Embryonic facial prominence (tissue), 1 donor: ENCODE data around the gene BLOC1S1.
"Not testable (repeated sequence)": the region's sequence is repeated elsewhere in the genome, so short reads cannot be mapped to it uniquely, and the experiment has no call there.

Experiments used
- DNase-seq: peaks from one replicate; pipeline ENCODE4 v3.0.0-alpha.2; 2016; ENCODE audit errors: extremely low spot score

BLOC1S1 gene

DNA sequence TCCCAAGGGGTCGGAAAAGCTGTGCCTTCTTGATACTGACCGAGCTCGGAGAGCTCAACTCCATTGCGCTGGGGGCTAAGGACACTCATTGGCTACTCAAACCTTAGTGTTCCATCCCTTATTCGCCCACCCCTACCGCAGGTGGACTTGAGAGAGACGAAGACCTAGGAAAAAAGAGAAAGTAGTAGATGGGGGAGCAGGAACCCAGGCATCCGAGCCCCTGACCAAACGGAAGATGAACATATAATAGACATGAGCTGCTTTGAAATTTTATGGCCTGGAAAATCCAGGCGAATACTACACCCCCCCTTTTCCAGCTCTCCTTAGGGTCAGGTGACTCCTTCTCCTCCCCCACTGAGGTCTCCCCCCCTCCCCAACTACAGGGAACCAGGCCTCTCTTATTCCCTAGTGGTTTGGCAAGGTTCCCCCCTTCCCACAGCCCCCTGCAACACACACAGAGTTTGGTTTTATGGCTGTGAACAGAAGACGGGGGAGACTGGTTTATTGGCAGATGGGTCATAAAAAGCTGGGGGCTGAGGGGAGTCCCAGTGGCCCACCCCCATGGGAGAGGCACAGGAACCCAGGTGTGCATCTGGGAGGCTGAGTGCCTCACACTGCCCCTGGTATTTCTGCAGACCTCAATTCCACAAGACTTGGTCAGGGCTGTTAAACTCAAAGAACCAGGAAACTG, 28.6 kb downstream of the BLOC1S1 start:
- DNase-seq = no peak

DNA sequence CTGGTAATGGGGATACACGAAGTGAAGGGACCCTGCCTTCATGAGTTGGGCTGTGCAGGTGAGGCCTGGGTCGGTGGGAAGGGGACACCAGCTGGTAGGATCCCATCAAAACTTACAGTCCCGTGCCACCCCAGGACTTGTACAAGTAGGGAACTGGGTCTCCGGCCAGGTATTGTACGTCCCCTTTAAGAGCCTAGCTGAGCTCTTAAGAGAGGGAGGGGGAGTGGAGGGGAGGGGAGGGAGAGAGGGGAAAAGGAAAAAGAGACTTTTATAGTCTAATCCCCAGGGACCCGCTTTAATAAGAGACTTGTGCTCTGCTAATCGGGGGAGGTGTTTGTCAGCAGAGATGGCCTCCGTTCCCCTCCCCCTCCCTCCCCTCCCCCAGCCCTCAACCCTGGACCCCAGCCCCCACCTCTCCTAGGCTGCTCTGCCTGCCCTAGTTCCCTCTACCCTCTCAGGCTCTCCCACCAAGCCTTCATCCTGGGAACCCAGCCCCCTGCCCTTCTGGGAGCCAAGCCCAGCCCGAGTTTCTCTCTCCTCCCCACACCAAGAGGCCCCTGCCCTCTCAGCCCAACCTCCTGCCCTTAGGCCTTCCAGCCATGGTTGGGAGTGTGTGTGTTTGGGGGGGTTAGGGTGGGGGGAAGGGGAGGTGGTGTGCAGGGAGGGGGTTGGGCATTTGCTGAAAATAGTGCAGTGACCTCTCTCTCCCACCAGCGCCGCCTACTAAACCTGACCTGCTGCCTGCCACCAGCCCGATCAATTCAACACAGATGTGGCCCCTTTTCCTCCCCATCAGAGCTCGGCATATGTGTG, 29.7 kb downstream of the BLOC1S1 start:
- DNase-seq = peak; percentile 65

GRCh38 chr12:55746174-55746912, 30.5 kb downstream of the BLOC1S1 start:
- DNase-seq = no peak

DNA sequence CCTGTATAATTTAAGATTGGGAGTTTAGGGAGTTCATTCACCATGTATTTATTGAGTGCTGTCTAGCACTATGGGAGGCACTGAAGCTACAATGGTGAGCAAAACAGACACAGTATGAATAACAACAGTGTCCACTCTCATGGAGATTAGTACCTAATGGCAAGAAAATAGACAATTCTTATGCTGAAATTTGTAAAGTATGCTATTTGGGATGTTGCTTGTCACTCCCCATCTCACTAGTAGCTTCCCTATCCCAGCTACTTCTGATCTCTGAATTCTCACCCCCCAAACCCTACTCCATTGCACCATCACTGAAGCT, 31.0 kb downstream of the BLOC1S1 start:
- DNase-seq = no peak

- DNase-seq = no peak
These were observed 32.6 kb downstream of the BLOC1S1 start for GRCh38 chr12:55748230-55748993.

DNA sequence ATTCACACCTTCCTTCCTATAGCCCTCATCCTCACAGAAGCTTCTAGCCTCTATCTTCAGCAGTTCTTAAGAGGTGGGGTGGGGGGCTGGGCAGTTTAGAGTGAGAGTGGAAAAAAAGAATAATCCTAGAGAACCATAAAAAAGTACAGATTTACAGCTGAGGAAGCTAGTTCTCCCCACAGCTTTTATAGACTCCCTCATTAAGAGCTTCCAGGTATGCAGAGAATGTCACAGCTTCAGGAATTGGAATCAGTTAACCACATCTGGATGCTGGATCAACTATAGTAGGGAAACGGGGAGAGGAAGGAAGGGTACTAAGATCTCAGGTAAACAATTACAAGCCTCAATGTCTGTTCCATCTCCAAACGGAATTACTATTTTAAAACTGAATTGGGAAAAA, 39.4 kb downstream of the BLOC1S1 start:
- no peak for DNase-seq

DNA sequence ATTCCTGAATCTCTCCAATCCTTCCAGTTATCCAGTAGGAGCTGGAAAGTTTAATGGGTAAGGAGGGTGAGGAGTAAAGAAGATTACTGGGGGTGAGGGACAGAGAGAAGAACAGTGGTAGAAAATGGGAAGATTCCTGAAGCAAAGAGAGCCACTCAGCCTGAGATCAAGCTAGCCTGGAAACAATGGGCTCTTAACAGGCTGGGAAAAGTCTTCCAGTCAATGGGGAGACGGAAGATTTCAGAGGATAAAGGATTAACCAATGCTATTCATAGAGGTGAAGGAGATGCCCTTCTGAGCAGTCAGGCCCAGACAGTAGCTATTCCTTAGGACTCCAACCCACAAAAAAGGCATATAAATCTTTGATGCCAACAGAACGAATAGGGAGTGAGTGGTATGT, 41.9 kb downstream of the BLOC1S1 start:
- DNase-seq = no peak

DNA sequence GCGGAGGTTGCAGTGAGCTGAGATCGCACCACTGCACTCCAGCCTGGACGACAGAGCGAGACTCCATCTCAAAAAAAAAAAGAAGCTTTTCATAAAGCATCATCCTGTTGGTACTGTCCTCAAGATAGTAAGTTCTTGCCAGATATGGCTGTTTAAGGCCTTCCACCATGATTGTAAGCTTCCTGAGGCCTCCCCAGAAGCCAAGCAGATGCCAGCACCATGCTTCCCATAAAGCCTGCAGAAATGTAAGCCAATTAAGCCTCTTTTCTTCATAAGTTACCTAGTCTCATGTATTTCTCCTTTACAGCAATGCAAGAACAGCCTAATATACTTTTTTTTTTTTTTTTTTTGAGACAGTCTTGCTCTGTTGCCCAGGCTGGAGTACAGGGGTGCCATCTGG, 42.7 kb downstream of the BLOC1S1 start:
- not testable (repeated sequence) for DNase-seq

DNA sequence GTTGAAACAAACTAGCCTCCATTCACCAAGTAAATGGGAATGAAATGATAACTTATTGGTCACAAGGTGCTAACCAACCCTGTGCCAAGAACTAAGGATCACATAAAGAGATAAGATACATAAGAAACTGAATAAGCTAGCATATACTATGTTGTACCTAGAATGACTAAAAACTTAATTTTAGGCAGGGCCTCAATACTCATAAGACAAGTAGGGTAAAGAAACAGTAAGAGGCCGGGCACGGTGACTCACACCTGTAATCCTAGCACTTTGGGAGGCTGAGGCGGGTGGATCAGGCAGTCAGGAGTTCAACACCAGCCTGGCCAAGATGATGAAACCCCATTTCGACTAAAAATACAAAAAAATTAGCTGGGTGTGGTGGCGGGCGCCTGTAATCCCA, 44.8 kb downstream of the BLOC1S1 start:
- DNase-seq = no peak

DNA sequence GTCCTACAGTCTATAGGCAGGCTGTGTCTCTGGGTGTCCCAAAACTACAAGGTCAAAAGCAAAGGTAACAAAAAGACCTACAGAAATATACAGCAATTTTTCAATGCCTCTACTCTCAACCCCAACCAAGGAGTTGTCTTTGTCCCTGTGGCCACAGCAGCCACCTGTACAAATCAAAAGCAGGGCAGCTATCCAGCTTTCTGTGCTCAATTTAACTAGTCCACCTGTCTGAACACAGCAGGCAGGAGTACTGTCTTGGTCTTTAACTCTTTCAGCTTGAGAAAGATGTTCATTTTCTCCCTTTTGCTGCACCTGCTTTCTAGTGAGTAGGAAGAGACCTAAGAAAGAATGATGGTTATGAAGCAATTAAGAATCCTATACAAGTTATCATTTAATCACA, 46.8 kb downstream of the BLOC1S1 start:
- no peak for DNase-seq

DNA sequence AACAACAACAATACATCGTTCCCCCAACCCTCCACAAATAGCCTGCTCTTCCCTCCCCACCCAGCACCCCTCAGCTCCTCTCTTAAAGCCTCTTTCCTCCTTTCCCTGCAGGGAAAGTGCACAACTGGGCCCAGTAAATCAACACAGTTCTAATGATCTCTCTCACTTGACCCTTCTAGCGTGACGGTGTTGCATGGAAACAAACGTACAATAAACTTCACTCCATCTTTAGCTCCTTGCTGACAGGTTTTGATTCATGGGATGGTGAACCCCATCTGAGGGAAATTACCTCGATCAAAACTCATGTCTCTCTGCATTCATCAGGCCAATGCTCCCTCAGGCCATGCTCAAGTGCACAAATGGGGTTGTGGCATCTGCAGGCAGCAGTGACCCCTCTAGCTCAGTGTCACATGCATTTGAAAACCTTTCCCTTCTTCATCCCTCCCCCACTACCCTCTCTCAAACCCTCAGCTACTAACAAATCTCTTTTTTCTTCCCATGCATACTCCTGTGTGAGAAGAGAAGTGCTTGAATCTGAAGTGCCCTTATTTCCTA, 50.0 kb downstream of the BLOC1S1 start:
- no peak for DNase-seq

DNA sequence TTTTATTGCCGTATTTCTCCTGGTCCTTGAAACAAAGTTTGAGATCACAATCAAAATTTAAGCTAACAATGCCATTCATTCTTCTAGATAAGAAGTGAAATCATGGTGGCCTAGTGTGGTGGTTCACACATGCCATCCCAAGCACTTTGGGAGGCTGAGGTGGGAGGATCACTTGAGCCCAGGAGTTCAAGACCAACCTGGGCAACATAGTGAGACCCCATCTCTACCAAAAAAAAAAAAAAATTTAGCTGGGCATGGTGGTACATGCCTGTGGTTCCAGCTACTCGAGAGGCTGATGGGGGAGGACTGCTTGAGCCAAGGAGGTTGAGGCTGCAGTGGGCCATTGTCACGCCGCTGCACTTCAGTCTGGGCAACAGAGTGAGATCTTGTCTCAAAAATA, 51.3 kb downstream of the BLOC1S1 start:
- DNase-seq = no peak
